ENCODE measurements around the gene FYN.

DNA sequence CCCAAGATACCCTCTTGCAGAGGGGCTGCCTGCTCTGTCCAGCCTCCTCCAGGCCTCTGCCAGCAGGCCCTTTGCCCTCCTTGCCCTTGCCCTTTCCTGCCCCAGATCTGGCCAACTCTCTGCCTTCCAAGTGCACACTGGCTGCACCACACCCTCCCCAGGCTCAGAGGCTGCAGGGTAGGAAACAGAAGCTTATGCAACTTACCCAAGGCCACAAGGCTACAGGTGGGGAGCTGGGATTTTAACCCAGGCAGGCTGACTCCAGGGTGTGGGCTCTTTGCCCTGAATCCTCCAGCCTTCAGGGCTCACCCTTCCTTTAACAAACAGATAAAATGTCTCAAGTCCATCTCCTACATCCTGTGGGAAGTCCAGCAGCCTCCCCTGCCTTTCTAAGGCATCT is 253.1 kb downstream of the FYN start:
- TF ChIP-seq, protein P1, sequence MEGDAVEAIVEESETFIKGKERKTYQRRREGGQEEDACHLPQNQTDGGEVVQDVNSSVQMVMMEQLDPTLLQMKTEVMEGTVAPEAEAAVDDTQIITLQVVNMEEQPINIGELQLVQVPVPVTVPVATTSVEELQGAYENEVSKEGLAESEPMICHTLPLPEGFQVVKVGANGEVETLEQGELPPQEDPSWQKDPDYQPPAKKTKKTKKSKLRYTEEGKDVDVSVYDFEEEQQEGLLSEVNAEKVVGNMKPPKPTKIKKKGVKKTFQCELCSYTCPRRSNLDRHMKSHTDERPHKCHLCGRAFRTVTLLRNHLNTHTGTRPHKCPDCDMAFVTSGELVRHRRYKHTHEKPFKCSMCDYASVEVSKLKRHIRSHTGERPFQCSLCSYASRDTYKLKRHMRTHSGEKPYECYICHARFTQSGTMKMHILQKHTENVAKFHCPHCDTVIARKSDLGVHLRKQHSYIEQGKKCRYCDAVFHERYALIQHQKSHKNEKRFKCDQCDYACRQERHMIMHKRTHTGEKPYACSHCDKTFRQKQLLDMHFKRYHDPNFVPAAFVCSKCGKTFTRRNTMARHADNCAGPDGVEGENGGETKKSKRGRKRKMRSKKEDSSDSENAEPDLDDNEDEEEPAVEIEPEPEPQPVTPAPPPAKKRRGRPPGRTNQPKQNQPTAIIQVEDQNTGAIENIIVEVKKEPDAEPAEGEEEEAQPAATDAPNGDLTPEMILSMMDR (IDR thresholded peaks at IDR 0.05; ENCODE audit: low read depth, low read length, poor library complexity, severe bottlenecking) = no peak
- TF ChIP-seq EZH2phosphoT487 (IDR thresholded peaks at IDR 0.05; ENCODE audit: borderline replicate concordance, low read length) = no peak

Data from DOHH2 (cell line).